HepG2 (cell line): ENCODE measurements around the gene IL17RC. TPM values are rescaled to one million over a fixed set of nuclear protein-coding genes. Genes with fewer than 3 reads are reported as not detected.
"Not testable (repeated sequence)": the region's sequence is repeated elsewhere in the genome, so short reads cannot be mapped to it uniquely, and the experiment has no call there.

Source experiments
- BRD4 ChIP-seq: sonication (generic); formaldehyde crosslinking; IDR thresholded peaks from 2 replicates; pipeline ENCODE4 v1.4.0; 2020; ENCODE audit warnings: missing genetic modification reagents
- CEBPG ChIP-seq: IDR thresholded peaks from 2 replicates; pipeline ENCODE4 v1.6.1; 2016
- FOXA3 ChIP-seq: IDR thresholded peaks from 2 replicates; pipeline ENCODE4 v1.6.1; 2016; ENCODE audit warnings: missing genetic modification reagents, missing compliant biosample characterization
- GABPA ChIP-seq, 2 experiments: IDR thresholded peaks; 2 replicates each; pipeline ENCODE4 v1.6.1; 2011 to 2016; ENCODE audit warnings: low read depth in 2 of 2, low read length in 1 of 2, missing biosample characterization in 1 of 2, missing genetic modification characterization in 1 of 2
- HDAC1 ChIP-seq: sonication (generic); formaldehyde crosslinking; IDR thresholded peaks from 2 replicates; pipeline ENCODE4 v1.5.1; 2020; ENCODE audit warnings: mild to moderate bottlenecking, missing genetic modification reagents
- HOXD1 ChIP-seq: sonication (generic); formaldehyde crosslinking; IDR thresholded peaks from 2 replicates; pipeline ENCODE4 v1.5.0; 2020; ENCODE audit warnings: missing genetic modification reagents
- MED13 ChIP-seq: sonication (generic); formaldehyde crosslinking; IDR thresholded peaks from 2 replicates; pipeline ENCODE4 v1.5.0; 2020; ENCODE audit warnings: missing genetic modification reagents
- PHF21A ChIP-seq: sonication (generic); formaldehyde crosslinking; IDR thresholded peaks from 2 replicates; pipeline ENCODE4 v1.5.0; 2020; ENCODE audit warnings: mild to moderate bottlenecking, missing genetic modification reagents
- RFXANK ChIP-seq: IDR thresholded peaks from 2 replicates; pipeline ENCODE4 v1.6.1; 2016
- RXRB ChIP-seq: IDR thresholded peaks from 2 replicates; pipeline ENCODE4 v1.6.1; 2016; ENCODE audit warnings: borderline replicate concordance, missing genetic modification reagents, missing compliant biosample characterization
- SOX13 ChIP-seq, 3 experiments: fragments of 450-650 bp in 1 of 3; sonication (generic) in 1 of 3; formaldehyde crosslinking in 1 of 3; IDR thresholded peaks in 2 of 3; conservative IDR thresholded peaks in 1 of 3; 2 replicates each; pipeline versions ENCODE4 v1.5.0 to v1.6.1; 2016 to 2020; ENCODE audit warnings: antibody characterized with exemption in 1 of 3, mild to moderate bottlenecking in 1 of 3, missing compliant biosample characterization in 1 of 3, missing genetic modification reagents in 1 of 3, moderate library complexity in 1 of 3
- ZNF121 ChIP-seq: sonication (generic); formaldehyde crosslinking; IDR thresholded peaks from 2 replicates; pipeline ENCODE4 v1.5.0; 2020; ENCODE audit warnings: mild to moderate bottlenecking, missing genetic modification reagents
- ZNF615 ChIP-seq: sonication (generic); formaldehyde crosslinking; IDR thresholded peaks from 2 replicates; pipeline ENCODE4 v1.5.0; 2020; ENCODE audit warnings: mild to moderate bottlenecking, missing genetic modification reagents, borderline replicate concordance
- ZNF644 ChIP-seq: IDR thresholded peaks from 2 replicates; pipeline ENCODE4 v1.6.1; 2016; ENCODE audit warnings: low read depth
- polyA plus RNA-seq, 8 experiments: library from polyadenylated mRNA; depleted of rRNA in 3 of 8; stranded (reverse) in 7 of 8; unstranded in 1 of 8; fragments of >200 nt; fragmentation: Illumina TruSeq in 4 of 8; extraction: Trizol in 4 of 8; gene quantifications; 2 replicates each; pipeline versions ENCODE4 v1.2.1 to v1.2.3, GENCODE V29; 2011 to 2016; ENCODE audit warnings: low read depth in 4 of 8, missing spikeins in 1 of 8, mixed read lengths in 1 of 8; ENCODE audit not compliant: insufficient read depth in 1 of 8
- total RNA-seq, 5 experiments: library from RNA; depleted of rRNA; stranded (reverse); fragments of >200 nt; fragmentation: Illumina TruSeq; extraction: Trizol; gene quantifications; 2 replicates each; pipeline ENCODE4 v1.2.3, GENCODE V29; 2016; ENCODE audit warnings: low read depth in 1 of 5
- TF ChIP-seq, protein P1 (sequence below): sonication (generic); formaldehyde crosslinking; IDR thresholded peaks from 2 replicates; pipeline ENCODE4 v1.4.0; 2020; ENCODE audit warnings: missing genetic modification reagents
- TF ChIP-seq, protein P2 (sequence below): IDR thresholded peaks from 2 replicates; pipeline ENCODE4 v1.4.0; 2020; ENCODE audit warnings: mild to moderate bottlenecking, missing genetic modification reagents
- TF ChIP-seq, protein P3 (sequence below): sonication (generic); formaldehyde crosslinking; conservative IDR thresholded peaks from 2 replicates; pipeline ENCODE4 v1.4.0; 2020; ENCODE audit warnings: mild to moderate bottlenecking, missing genetic modification reagents, moderate library complexity
- TF ChIP-seq, protein P4 (sequence below): sonication (generic); formaldehyde crosslinking; IDR thresholded peaks from 2 replicates; pipeline ENCODE4 v1.4.0; 2020; ENCODE audit warnings: missing genetic modification reagents

IL17RC gene
- total and polyA plus RNA-seq, 2 of the 13 experiments (the other 11 are each of a cell fraction or from before 2014, with no cell fraction given), result 20.7 to 24.0 TPM

DNA sequence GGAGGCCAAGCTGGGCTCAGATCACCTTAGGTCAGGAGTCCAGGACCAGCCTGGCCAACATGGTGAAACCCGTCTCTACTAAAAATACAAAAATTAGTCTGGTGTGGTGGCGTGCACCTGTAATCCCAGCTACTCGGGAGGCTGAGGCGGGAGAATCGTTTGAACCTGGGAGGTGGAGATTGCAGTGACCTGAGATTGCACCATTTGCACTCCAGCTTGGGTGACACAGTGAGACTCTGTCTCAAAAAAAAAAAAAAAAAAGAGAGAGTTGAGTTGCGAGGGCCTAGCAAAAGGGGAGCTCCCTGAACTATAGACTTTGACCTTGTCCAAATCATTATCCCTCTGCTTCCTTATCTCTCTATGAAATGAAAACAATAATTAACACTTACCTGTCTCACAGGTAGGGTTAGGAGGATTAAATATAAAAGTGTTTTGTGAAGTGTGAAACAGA lies 15.9 kb upstream of the IL17RC start (continued):
- TF ChIP-seq, protein P1, sequence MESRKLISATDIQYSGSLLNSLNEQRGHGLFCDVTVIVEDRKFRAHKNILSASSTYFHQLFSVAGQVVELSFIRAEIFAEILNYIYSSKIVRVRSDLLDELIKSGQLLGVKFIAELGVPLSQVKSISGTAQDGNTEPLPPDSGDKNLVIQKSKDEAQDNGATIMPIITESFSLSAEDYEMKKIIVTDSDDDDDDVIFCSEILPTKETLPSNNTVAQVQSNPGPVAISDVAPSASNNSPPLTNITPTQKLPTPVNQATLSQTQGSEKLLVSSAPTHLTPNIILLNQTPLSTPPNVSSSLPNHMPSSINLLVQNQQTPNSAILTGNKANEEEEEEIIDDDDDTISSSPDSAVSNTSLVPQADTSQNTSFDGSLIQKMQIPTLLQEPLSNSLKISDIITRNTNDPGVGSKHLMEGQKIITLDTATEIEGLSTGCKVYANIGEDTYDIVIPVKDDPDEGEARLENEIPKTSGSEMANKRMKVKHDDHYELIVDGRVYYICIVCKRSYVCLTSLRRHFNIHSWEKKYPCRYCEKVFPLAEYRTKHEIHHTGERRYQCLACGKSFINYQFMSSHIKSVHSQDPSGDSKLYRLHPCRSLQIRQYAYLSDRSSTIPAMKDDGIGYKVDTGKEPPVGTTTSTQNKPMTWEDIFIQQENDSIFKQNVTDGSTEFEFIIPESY, result peak; percentile 76; the same call in 1 of the 2 replicates
- TF ChIP-seq HOXD1 (peak; percentile 49; the same call in 1 of the 2 replicates), PHF21A (peak; percentile 57), MED13 (CRISPR knock-in tag) (0 out of 2 replicates have a peak, but pooled peaks have one; percentile 49), SOX13 (CRISPR knock-in tag; conservative IDR thresholded peaks at IDR 0.05 in 1 of 2, IDR thresholded peaks at IDR 0.05 in 1 of 2) (peak in 1 of 2 experiments; percentile 60; a peak in 2 of 4 replicates), CEBPG (CRISPR knock-in tag) (peak; percentile 90), FOXA3 (peak; percentile 71), BRD4 (CRISPR knock-in tag) (peak; percentile 47), ZNF121 (CRISPR knock-in tag) (peak; percentile 70; the same call in 1 of the 2 replicates), HDAC1 (peak; percentile 88), ZNF615 (0 out of 2 replicates have a peak, but pooled peaks have one; percentile 57), RFXANK (CRISPR knock-in tag) (0 out of 2 replicates have a peak, but pooled peaks have one; percentile 21), GABPA (CRISPR knock-in tag; IDR thresholded peaks at IDR 0.05; ENCODE audit: low read depth) (peak; percentile 50), ZNF644 (CRISPR knock-in tag) (0 out of 2 replicates have a peak, but pooled peaks have one; percentile 26), RXRB (CRISPR knock-in tag) (peak; percentile 48; the same call in 1 of the 2 replicates)
- TF ChIP-seq, protein P2, sequence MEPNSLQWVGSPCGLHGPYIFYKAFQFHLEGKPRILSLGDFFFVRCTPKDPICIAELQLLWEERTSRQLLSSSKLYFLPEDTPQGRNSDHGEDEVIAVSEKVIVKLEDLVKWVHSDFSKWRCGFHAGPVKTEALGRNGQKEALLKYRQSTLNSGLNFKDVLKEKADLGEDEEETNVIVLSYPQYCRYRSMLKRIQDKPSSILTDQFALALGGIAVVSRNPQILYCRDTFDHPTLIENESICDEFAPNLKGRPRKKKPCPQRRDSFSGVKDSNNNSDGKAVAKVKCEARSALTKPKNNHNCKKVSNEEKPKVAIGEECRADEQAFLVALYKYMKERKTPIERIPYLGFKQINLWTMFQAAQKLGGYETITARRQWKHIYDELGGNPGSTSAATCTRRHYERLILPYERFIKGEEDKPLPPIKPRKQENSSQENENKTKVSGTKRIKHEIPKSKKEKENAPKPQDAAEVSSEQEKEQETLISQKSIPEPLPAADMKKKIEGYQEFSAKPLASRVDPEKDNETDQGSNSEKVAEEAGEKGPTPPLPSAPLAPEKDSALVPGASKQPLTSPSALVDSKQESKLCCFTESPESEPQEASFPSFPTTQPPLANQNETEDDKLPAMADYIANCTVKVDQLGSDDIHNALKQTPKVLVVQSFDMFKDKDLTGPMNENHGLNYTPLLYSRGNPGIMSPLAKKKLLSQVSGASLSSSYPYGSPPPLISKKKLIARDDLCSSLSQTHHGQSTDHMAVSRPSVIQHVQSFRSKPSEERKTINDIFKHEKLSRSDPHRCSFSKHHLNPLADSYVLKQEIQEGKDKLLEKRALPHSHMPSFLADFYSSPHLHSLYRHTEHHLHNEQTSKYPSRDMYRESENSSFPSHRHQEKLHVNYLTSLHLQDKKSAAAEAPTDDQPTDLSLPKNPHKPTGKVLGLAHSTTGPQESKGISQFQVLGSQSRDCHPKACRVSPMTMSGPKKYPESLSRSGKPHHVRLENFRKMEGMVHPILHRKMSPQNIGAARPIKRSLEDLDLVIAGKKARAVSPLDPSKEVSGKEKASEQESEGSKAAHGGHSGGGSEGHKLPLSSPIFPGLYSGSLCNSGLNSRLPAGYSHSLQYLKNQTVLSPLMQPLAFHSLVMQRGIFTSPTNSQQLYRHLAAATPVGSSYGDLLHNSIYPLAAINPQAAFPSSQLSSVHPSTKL (CRISPR knock-in tag), result peak; percentile 75
- not testable (repeated sequence) for TF ChIP-seq SOX13 (IDR thresholded peaks at IDR 0.05); GABPA (IDR thresholded peaks at IDR 0.05; ENCODE audit: low read depth, low read length)
- TF ChIP-seq, protein P3, sequence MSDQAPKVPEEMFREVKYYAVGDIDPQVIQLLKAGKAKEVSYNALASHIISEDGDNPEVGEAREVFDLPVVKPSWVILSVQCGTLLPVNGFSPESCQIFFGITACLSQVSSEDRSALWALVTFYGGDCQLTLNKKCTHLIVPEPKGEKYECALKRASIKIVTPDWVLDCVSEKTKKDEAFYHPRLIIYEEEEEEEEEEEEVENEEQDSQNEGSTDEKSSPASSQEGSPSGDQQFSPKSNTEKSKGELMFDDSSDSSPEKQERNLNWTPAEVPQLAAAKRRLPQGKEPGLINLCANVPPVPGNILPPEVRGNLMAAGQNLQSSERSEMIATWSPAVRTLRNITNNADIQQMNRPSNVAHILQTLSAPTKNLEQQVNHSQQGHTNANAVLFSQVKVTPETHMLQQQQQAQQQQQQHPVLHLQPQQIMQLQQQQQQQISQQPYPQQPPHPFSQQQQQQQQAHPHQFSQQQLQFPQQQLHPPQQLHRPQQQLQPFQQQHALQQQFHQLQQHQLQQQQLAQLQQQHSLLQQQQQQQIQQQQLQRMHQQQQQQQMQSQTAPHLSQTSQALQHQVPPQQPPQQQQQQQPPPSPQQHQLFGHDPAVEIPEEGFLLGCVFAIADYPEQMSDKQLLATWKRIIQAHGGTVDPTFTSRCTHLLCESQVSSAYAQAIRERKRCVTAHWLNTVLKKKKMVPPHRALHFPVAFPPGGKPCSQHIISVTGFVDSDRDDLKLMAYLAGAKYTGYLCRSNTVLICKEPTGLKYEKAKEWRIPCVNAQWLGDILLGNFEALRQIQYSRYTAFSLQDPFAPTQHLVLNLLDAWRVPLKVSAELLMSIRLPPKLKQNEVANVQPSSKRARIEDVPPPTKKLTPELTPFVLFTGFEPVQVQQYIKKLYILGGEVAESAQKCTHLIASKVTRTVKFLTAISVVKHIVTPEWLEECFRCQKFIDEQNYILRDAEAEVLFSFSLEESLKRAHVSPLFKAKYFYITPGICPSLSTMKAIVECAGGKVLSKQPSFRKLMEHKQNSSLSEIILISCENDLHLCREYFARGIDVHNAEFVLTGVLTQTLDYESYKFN (CRISPR knock-in tag), result peak; percentile 94
- TF ChIP-seq, protein P4, sequence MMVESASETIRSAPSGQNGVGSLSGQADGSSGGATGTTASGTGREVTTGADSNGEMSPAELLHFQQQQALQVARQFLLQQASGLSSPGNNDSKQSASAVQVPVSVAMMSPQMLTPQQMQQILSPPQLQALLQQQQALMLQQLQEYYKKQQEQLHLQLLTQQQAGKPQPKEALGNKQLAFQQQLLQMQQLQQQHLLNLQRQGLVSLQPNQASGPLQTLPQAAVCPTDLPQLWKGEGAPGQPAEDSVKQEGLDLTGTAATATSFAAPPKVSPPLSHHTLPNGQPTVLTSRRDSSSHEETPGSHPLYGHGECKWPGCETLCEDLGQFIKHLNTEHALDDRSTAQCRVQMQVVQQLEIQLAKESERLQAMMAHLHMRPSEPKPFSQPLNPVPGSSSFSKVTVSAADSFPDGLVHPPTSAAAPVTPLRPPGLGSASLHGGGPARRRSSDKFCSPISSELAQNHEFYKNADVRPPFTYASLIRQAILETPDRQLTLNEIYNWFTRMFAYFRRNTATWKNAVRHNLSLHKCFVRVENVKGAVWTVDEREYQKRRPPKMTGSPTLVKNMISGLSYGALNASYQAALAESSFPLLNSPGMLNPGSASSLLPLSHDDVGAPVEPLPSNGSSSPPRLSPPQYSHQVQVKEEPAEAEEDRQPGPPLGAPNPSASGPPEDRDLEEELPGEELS (CRISPR knock-in tag), result peak; percentile 41; the same call in 1 of the 2 replicates
